ENCODE results near the gene SCG3.

The SCG3 gene

DNA sequence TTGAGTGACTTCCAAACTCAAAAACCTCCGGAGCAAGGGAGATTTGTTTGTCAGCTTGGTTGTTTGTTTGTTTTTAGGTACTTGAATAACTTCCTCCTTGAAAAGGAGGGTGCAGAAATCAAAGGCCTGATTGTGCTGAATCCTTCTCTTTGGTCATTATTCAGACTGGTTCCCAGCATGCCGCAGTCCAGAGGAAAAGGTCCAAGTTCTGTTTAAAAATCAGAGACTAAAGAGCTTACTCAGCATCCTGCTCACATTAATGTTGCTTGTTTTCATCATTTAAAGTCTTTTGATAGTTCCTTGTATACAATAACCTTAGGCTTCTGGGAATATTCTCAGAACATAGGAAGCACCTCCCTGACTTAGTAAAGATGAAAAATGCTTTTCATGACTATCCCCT, 982 bp upstream of the SCG3 start:
- FAIRE-seq = no peak

DNA sequence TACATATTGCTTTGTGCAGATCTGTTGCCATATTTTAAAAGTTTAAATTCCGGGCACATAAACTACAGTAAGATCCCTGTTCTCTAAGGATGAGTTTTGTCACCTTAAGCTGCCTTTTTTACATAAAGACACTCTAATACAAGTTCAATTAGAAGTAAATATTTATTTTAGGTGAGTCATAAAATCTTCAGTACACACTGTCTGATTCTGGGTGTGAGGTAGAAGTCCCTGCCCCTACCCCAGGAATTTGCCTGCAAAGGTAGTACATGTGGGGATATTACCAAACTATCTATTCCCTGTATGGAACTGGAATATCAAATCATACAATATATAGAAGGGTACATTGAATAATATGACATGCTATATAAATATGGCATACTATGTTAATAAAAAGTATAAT, 6.3 kb downstream of the SCG3 start:
- FAIRE-seq = no peak

DNA sequence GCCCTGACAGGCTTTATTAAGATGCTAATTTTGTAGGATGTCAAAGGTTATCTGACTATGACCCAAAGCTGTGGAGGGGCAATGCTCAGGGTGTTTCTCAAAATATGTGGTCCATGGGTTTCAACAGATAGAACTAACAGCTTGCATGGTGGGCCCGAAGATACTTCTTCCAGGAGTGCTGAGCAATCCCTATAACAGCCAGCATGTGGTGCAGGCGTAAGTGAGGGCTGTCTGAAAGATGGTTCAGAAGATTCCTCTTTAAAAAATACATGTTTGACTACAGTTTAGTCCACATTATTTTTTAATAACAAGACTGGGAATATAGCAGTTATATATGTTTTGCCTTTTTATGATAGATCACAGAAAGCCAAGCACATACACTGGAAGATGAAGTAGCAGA, 7.6 kb downstream of the SCG3 start:
- FAIRE-seq = no peak

DNA sequence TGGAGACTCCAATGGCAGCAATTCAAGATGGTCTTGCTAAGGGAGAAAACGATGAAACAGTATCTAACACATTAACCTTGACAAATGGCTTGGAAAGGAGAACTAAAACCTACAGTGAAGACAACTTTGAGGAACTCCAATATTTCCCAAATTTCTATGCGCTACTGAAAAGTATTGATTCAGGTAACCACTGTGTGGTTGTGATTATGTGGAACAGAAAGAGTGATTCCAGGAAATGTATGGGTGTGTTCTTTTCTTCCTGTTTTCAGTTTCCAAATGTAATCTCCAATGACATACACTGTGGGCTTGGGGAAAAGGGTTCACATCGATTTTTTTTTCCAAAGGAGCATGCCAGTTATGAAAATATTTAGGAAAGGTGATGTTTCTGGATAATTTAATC, 10.9 kb downstream of the SCG3 start:
- no peak for FAIRE-seq

DNA sequence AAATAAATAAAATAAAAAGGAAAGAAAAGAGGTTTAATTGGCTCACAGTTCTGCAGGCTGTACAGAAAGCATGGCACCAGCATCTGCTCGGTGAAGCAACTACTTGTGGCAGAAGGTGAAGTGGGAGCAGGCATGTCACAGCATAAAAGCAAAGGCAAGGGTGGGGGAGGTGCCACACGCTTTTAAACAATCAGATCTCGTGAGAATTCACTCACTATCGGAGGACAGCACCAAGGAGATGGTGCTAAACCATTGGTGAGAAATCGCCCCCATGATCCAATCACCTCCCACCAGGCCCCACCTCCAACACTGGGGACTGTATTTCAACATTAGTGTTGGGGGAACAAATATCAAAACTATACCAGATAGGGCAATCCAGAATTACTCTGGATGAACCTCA, 15.3 kb downstream of the SCG3 start:
- FAIRE-seq = no peak

DNA sequence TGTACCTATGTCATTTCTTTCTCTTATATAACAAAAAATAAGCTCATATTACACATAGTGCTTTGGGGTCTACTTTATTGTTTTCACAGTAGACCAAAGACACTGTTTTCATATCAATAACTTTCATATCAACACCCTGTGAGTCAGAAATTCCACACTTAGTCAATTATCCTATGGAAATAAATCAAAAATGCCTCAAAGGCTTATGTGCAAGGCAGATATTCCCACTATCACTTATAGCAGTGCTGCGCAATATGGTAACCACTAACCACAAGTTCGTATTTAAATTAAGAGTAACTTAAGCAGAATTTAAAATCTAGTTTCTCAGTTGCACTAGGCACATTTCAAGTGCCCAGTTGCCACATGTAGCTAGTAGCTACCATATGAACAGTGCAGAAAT, 15.9 kb downstream of the SCG3 start:
- FAIRE-seq = no peak

DNA sequence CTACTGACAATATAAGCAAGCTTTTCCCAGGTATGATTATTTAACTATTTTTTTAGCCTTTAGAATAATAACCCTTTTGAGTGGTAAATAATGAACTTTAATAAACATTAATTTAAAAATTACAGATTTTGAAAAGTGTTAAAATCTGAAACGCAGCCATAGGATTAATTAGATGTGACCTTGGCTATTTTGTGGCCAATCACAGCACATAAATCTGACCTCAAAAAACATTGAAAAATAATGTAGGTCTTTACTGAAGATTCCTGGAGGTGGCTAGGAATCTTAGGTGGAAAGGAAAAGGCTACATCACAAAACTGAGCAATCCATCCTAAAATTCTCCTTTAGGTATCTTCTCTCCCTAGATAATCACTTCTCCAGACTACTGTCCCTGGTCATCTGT, 18.1 kb downstream of the SCG3 start:
- FAIRE-seq = no peak

DNA sequence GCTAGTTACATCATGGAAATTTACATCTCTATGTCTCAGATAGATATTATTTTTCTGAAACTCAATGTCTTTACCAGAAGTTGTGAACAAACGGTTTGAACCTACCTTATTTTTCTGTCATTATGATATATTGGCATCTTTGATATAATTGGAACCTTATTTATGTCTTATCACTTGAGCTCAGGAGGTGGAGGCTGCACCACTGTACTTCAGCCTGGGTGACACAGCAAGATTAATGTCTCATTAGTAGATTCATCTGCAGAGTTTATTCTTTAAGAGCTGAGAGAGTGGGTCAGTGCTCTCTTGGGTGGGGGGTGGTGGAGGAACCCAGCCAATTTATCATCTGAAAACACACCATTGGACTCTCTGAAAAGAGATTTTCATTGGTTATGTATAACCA, 21.4 kb downstream of the SCG3 start:
- FAIRE-seq = no peak

DNA sequence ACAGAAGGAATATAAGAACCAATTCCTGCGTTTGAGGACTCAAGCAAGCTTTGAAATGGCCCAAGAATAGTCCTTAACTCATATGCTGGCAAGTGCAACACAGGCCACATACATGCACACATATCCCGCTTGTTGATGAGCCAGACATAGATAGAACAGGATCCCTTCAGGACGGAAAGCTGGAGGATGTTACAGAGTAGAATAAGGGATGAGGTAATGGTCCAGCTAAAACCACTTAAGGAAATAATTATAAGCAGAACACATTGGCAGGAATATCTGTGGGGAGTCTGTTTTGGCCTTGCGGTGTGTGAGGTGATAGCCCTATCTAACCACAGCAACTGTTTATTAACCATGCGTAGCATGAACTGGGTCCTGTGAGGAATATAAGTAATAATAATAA, 25.0 kb downstream of the SCG3 start:
- no peak for FAIRE-seq

DNA sequence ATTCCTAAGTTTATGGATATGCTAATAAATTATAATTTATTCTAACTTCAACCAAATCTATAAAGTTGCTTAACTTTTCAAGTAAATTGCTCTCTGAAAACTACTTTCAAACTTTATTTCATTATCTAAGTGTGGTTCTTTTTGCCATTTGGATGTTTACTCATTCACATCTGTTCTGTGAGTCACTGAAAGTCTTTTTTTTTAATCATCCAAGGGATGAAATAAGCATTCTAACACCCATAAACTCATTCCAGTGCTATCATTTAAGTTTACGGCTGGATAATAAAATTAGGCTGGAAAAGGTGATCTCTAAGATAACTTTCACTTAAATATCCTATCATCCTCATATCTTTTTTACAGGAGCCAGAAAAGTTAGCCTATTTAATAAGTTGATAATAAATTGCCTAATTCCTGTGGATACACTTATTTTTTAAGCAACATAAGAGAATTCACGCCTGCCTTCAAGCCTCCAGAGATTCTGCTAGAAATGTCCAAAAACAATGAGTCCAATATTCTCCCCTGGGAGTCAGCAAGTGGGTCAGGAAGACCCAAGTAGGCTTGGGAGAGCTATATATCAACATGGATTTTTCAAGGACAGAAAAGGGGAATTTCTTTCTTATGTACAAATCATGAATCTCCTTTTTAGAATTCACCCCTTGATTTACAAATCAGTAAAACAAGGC, 25.8 kb downstream of the SCG3 start:
- no peak for FAIRE-seq

DNA sequence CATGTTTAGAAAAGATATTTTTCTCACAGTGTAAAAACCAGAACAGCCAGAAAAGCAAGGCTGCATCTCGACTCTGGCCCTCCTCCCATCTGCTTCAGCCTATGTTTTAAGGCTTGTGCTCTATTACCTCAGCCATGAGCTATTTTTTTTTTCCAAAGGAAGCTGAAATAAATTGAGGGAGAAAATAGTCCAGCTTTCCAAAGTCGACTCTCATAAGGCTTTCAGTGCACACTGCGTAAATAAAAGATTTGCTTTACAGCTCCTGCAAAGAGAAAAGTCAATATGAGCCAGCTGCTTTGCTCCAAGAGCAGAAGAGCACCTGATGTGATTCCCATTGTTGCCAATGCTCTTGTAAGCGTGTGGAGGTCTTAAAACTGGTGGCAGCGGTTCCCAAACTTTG, 26.7 kb downstream of the SCG3 start:
- no peak for FAIRE-seq

DNA sequence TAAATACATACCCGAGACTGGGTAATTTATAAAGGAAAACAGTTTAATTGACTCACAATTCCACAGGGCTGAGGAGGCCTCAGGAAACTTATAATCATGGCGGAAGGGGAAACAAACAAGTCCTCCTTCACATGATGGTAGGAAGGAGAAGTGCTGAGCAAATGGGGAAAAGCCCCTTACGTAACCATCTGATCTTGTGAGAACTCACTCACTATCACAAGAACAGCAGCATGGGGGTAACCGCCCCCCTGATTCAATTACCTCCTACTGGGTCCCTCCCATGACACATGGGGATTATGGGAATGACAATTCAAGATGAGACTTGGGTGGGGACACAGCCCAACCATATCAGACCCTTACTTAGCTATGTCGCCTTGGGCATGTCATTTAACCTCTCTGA, 27.7 kb downstream of the SCG3 start:
- no peak for FAIRE-seq

DNA sequence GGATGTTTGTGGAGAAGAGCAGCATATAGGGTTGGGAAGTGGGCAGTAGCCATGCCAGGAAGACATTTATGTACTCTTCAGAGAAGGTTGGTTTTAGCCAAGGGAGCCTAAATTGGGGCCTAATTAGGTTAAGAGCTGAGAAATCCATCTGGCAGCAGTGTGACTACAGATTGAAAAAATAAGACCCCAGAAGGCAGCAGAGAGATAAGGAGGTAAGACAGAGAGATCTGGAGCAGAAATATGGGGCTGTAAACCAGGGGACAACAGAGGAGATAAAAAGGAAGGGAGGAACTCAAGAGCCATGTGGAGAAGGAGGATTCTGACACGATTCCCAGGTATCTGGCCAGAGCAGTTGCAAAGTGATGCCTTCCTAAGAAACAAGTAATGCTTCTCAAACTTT, 32.9 kb downstream of the SCG3 start:
- no peak for FAIRE-seq

DNA sequence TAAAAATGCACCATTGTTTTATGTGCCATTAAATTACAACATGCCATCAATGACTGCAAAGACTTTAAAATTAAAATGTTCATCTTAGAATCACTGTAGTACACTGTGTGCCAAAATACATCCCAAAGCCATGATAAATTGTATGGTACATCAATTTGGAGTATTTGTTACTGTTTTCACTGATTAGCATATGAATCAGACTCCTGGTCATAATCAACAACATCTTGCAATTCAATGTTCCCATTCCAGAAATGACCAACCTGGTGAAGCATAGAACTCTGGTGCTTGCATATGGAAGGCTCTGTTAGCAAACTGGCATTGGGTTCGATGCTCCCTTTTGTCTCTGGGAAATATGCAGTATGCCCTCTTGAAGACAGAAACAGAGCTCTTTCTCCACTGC, 33.6 kb downstream of the SCG3 start:
- FAIRE-seq = no peak

DNA sequence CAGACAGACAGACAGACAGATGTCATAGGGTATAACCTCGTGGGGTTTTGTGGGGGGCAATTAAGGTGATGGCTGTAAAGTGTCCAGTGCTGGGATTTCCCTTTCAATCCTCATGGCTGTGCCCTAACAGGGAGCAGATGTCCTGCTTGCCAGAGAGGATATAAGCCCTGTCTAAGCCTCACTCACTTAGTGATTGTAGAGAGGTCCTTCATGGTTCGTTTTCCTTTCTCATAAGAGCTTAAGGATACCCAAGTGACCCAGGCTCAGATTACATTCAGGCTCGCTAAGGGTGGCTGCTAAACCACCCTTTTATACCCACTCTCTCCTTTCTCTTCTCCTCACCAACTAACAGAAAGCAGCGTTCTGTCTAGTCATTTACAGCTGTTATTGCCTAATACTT, 36.9 kb downstream of the SCG3 start:
- FAIRE-seq = no peak

DNA sequence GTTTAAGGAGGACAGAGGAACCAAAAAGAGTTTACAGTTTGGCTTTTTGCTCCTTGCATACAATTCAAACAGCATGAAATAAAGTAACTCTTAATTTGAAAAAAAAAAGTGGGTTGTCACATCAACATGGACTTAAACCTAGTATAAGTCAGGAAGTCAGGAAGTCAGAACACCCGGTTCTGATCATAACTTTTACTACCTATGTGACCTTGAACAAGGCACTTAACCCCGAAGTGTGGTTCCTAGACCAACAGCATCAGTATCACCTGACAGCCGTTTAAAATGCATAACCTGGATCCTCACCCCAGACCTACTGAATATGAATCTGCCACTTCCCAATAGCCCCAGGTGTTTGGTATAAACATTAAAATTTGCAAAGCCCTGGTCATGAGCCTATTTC, 37.4 kb downstream of the SCG3 start:
- FAIRE-seq = no peak

DNA sequence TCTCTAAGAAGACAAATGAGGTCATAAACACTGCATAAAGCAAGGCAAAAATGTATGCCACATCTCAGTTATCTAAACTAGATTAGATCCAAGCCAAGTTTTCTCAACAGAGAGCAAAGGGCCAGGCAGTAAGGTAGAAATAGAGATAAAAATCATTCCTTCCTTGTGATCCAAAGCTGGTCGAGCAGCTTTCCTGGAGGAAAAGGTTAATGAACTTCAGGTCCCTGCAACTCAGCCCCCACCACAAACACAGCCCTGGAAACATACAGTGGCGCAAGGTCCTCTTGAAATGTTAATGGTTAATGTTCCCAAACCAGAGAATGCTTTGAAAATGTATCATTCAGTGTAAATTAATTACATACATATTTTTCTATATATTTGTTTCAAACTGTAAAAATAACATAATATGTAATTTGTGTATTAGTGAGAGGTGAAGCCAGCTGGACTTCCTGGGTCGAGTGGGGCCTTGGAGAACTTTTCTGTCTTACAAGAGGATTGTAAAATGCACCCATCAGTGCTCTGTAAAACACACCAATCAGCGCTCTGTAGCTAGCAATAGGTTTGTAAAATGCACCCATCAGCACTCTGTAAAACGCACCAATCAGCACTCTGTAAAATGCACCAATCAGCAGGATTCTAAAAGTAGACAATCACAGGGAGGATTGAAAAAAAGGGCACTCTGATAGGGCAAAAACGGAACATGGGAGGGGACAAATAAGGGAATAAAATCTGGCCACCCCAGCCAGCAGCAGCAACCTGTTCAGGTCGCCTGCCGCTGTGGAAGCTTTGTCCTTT, 39.1 kb downstream of the SCG3 start:
- FAIRE-seq = no peak

DNA sequence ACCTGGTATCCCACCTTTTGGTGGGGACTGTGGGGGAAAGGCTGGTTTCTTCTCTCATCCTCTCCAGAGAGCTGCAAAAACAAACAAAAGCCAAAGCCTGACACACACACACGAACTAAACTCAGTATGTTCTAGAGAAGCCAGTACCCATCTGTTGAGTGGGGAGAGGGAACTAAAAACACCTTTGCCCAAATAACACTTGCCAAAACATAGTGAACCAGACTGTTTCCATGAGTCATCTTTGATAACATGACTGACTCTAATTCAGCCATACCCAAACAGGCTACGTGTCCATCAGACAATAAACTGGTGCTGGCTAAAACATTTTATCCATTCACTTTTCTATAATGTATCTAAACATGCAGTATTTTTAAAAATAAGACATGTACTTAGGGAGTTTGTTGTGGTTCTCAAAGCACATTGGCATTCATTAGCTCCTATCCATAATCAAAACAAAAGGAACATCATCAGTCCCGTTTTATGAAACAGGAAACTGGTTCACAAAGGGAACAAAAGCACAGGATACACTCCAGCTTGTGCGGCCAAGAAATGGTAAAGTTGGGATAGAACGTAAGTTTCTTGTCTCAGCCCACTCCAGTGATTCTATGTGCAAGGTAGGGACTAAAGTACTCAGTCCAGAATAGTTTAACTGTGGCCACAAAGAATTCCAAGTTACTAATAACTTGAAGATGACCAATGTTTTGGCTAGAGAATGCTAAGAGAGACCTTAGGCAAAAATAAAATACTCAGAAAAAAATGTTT, 40.1 kb downstream of the SCG3 start:
- no peak for FAIRE-seq

DNA sequence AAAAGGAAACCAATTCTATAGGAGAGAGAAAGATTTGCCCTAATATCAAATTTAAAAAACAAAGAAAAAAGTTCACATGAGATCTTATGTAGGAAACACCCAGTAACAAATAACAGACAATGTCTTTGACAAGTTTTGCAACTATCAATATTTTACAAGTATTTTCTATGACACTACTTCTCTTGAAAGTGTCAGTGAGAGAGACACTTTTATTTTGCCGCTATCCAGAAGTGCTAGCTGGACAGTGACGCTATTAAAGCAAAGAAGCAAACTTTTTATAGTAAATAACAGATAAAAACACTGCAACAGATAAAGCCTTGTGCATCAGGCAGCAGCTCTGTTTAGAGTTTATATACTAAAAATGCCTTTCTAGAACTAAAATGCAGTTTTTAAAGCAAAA, 42.9 kb downstream of the SCG3 start:
- FAIRE-seq = no peak

DNA sequence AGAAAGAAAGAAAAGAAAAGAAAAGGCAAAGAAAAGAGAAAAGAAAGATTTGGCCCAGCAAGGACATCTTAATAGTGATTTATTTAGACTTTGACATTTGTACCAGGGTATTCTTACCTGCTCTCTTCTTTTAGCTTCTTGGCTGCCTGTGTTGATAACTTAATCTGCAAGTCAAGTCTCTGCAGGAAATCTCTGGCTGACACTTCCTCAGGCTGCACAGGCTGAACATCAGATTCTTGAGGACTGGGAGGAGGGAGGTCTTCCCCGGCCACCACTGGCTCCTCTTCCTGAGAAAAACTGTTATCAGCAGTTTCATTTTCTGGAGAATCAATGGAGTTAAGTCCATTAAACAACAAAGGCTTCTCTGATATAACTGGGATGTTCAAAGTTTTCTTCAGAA, 43.4 kb downstream of the SCG3 start:
- FAIRE-seq = no peak

DNA sequence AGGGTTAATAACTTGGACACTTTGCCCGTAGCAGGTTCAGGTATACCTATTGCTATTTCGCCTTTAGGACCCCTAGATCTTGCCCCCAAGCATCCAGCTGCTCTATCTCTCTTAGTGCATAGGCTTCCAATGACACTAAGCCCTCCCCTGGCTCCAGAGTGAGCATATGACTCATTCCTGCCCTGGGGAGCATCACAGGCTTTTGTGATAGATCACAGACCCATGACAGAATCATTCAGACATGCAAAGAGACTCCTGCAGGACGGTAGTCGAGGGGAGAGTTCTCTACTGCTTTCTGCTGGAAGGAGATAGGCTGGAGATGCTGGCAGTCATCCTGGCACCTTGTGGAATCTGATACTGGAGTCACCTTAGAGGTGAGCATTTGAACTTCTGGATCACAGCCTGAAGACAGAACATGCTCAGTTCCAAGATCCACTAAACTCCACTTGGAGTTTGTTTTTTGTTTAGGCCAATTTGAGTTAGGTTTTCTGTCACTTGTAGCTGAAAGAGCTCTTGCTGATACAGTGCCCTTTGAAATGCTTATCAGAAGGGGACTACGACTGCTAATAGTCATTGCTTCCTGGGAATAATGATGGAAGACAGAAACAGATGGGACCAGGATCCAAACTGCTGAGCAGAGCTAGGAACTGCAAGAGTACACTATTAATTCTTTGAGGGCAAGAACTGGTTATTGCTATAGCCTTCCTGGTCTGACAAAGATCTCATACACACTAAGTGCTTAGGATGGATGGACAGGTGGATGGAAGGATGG, 45.2 kb downstream of the SCG3 start:
- FAIRE-seq = no peak

DNA sequence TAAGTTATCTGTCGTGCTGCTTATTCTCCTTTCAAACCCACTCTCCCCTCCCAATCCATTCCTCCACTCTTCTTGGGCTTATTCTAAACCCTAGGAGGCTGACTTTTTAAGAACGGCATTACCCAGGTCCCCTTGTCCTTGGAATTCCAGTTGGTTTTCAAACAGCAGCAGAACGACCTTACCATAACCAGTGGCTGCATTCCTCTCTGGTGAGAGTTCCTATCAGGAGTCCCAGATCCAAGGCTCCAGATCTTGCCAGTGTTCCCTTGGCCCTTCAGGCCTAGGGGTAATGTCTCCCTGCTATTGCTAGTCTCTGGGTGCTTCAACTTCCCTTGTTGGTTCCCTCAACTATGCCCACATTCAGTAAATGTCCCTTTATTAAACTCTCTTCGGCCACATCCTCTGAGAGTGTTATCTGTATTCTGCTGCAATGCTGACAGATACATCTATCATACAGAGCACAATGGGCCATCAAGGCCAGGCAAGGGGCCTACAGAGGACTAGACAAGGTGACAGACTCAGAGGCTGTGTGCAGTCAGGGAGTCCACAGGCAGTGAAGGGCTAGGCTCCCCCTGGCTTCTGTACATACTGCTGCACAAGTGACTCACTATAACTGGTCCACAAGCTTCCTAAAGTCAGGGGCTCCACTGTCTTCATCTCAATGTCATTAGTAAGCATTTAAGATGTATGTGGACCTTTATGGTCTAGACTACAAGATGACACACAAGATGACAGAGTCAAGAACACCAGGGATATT, 46.0 kb downstream of the SCG3 start:
- FAIRE-seq = no peak

Data from G401.6 (cell line).